ENCODE results near the gene RFPL3. TPM values are rescaled to one million over a fixed set of nuclear protein-coding genes. Genes with fewer than 3 reads are reported as not detected.

Gene RFPL3
- polyA plus RNA-seq, 2 donors: not detected

DNA sequence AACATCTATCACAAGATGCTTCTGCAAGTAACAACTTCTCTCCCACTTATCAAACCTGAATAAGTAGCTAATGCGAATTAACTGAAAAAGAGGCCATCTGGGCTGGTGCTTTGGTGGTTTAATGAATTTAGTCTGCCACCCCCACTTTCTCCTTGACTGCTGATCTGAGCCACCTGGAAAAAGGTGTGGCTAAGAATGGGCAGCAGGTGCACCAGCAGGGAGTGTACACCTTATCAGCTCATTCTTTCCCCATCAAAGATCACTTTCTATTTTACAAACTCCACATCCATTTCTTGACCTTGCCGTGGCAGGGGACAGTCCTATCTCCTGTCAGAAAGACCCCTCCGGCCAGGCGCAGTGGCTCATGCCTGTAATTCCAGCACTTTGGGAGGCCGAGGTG is 6.5 kb downstream of the RFPL3 start:
- Histone ChIP-seq H3K36me3 (ENCODE audit: control insufficient read depth in 2 of 2, insufficient read depth in 2 of 2, low read length in 1 of 2) (no peaks in the 10 kb centered on the region), H3K27me3 (ENCODE audit: control insufficient read depth in 1 of 2, insufficient read depth in 2 of 2, low read length in 2 of 2) (no peaks in the 10 kb centered on the region), H3K27ac (ENCODE audit: low read depth in 2 of 2, low read length in 1 of 2) (no peak overlapping the region), H3K4me1 (ENCODE audit: control insufficient read depth in 2 of 2, insufficient read depth in 2 of 2, low read length in 1 of 2) (no peaks in the 10 kb centered on the region), H3K4me3 (ENCODE audit: low read depth in 1 of 2, low read length in 2 of 2) (no peak overlapping the region), H3K9me3 (ENCODE audit: control insufficient read depth in 2 of 2, insufficient read depth in 1 of 2, low read depth in 1 of 2, low read length in 1 of 2) (no peaks in the 10 kb centered on the region)
- WGBS, 2 donors: 73 to 80% methylated on average over 5 of the region's 5 CpGs

GRCh38 chr22:32375678-32376450 is 18.2 kb downstream of the RFPL3 start:
- Histone ChIP-seq H3K36me3 (ENCODE audit: control insufficient read depth in 2 of 2, insufficient read depth in 2 of 2, low read length in 1 of 2) (no peaks in the 10 kb centered on the region), H3K27ac (ENCODE audit: low read depth in 2 of 2, low read length in 1 of 2) (no peak overlapping the region), H3K4me3 (ENCODE audit: low read depth in 1 of 2, low read length in 2 of 2) (no peak overlapping the region), H3K9me3 (ENCODE audit: control insufficient read depth in 2 of 2, insufficient read depth in 1 of 2, low read depth in 1 of 2, low read length in 1 of 2) (no peaks in the 10 kb centered on the region), H3K27me3 (ENCODE audit: control insufficient read depth in 1 of 2, insufficient read depth in 2 of 2, low read length in 2 of 2) (no peaks in the 10 kb centered on the region), H3K4me1 (ENCODE audit: control insufficient read depth in 2 of 2, insufficient read depth in 2 of 2, low read length in 1 of 2) (peaks cover 0 to 2% of the 10 kb centered on the region in 2 donors)
- 77 to 80% methylated on average over 7 of the region's 7 CpGs for WGBS, 2 donors

- no peaks in the 10 kb centered on the region for H3K9me3 ChIP-seq (ENCODE audit: control insufficient read depth in 2 of 2, insufficient read depth in 1 of 2, low read depth in 1 of 2, low read length in 1 of 2)
- 68 to 70% methylated on average over 5 of the region's 5 CpGs for whole genome bisulfite sequencing, 2 donors
These were observed 19.0 kb downstream of the RFPL3 start for GRCh38 chr22:32376681-32377080.

GRCh38 chr22:32378707-32379272 is 21.1 kb downstream of the RFPL3 start:
- WGBS, 2 donors: 46 to 60% methylated on average over 4 of the region's 4 CpGs

More at GRCh38 chr22:32376681-32377080, 19.0 kb downstream of the RFPL3 start:
- Histone ChIP-seq H3K36me3 (ENCODE audit: control insufficient read depth in 2 of 2, insufficient read depth in 2 of 2, low read length in 1 of 2) (no peaks in the 10 kb centered on the region), H3K27me3 (ENCODE audit: control insufficient read depth in 1 of 2, insufficient read depth in 2 of 2, low read length in 2 of 2) (no peaks in the 10 kb centered on the region), H3K4me3 (ENCODE audit: low read depth in 1 of 2, low read length in 2 of 2) (no peak overlapping the region), H3K27ac (ENCODE audit: low read depth in 2 of 2, low read length in 1 of 2) (no peak overlapping the region), H3K4me1 (ENCODE audit: control insufficient read depth in 2 of 2, insufficient read depth in 2 of 2, low read length in 1 of 2) (peaks cover 0 to 2% of the 10 kb centered on the region in 2 donors)

GRCh38 chr22:32380991-32381390 is 23.3 kb downstream of the RFPL3 start:
- Histone ChIP-seq H3K4me1 (ENCODE audit: control insufficient read depth in 2 of 2, insufficient read depth in 2 of 2, low read length in 1 of 2) (peaks cover 0 to 2% of the 10 kb centered on the region in 2 donors), H3K27me3 (ENCODE audit: control insufficient read depth in 1 of 2, insufficient read depth in 2 of 2, low read length in 2 of 2) (no peaks in the 10 kb centered on the region), H3K4me3 (ENCODE audit: low read depth in 1 of 2, low read length in 2 of 2) (no peak overlapping the region), H3K27ac (ENCODE audit: low read depth in 2 of 2, low read length in 1 of 2) (no peak overlapping the region), H3K36me3 (ENCODE audit: control insufficient read depth in 2 of 2, insufficient read depth in 2 of 2, low read length in 1 of 2) (no peaks in the 10 kb centered on the region), H3K9me3 (ENCODE audit: control insufficient read depth in 2 of 2, insufficient read depth in 1 of 2, low read depth in 1 of 2, low read length in 1 of 2) (no peaks in the 10 kb centered on the region)
- 55 to 66% methylated on average over 5 of the region's 5 CpGs for WGBS, 2 donors

More at GRCh38 chr22:32378707-32379272, 21.1 kb downstream of the RFPL3 start:
- no peaks in the 10 kb centered on the region for H3K9me3 ChIP-seq (ENCODE audit: control insufficient read depth in 2 of 2, insufficient read depth in 1 of 2, low read depth in 1 of 2, low read length in 1 of 2)
- H3K4me1 ChIP-seq (ENCODE audit: control insufficient read depth in 2 of 2, insufficient read depth in 2 of 2, low read length in 1 of 2): peaks cover 0 to 2% of the 10 kb centered on the region in 2 donors
- no peaks in the 10 kb centered on the region for H3K36me3 ChIP-seq (ENCODE audit: control insufficient read depth in 2 of 2, insufficient read depth in 2 of 2, low read length in 1 of 2)
- no peaks in the 10 kb centered on the region for H3K27me3 ChIP-seq (ENCODE audit: control insufficient read depth in 1 of 2, insufficient read depth in 2 of 2, low read length in 2 of 2)
- no peak overlapping the region for H3K4me3 ChIP-seq (ENCODE audit: low read depth in 1 of 2, low read length in 2 of 2)
- H3K27ac ChIP-seq (ENCODE audit: low read depth in 2 of 2, low read length in 1 of 2): no peak overlapping the region

DNA sequence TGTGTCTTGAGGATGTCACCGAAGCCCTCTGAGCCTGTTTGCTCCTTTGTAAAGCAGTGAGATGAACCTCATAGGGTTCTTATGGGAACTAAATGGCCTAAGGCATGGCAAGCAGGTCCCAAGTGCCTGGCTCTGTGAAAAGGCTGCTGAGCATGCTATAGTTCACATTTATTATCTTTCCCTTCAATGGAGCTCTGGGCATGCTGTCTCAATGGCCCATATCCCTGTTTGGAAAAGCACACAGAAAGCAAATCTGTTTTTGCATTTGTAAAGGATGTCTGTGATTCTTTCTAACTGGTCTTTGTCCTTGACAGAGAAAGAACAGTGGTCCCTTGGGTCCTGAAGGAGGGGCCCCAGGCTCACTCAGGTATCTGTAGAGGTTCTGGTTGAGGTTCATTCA is 28.0 kb downstream of the RFPL3 start:
- Histone ChIP-seq H3K4me3 (ENCODE audit: low read depth in 1 of 2, low read length in 2 of 2) (no peak overlapping the region), H3K27me3 (ENCODE audit: control insufficient read depth in 1 of 2, insufficient read depth in 2 of 2, low read length in 2 of 2) (no peaks in the 10 kb centered on the region), H3K27ac (ENCODE audit: low read depth in 2 of 2, low read length in 1 of 2) (no peak overlapping the region), H3K36me3 (ENCODE audit: control insufficient read depth in 2 of 2, insufficient read depth in 2 of 2, low read length in 1 of 2) (peaks cover 7 to 14% of the 10 kb centered on the region in 2 donors), H3K9me3 (ENCODE audit: control insufficient read depth in 2 of 2, insufficient read depth in 1 of 2, low read depth in 1 of 2, low read length in 1 of 2) (no peaks in the 10 kb centered on the region), H3K4me1 (ENCODE audit: control insufficient read depth in 2 of 2, insufficient read depth in 2 of 2, low read length in 1 of 2) (no peaks in the 10 kb centered on the region)
- 97 to 98% methylated on average over 1 of the region's 1 CpG for WGBS, 2 donors

- Histone ChIP-seq H3K27me3 (ENCODE audit: control insufficient read depth in 1 of 2, insufficient read depth in 2 of 2, low read length in 2 of 2) (no peaks in the 10 kb centered on the region), H3K36me3 (ENCODE audit: control insufficient read depth in 2 of 2, insufficient read depth in 2 of 2, low read length in 1 of 2) (peaks cover 19 to 30% of the 10 kb centered on the region in 2 donors), H3K4me1 (ENCODE audit: control insufficient read depth in 2 of 2, insufficient read depth in 2 of 2, low read length in 1 of 2) (no peaks in the 10 kb centered on the region), H3K9me3 (ENCODE audit: control insufficient read depth in 2 of 2, insufficient read depth in 1 of 2, low read depth in 1 of 2, low read length in 1 of 2) (no peaks in the 10 kb centered on the region), H3K27ac (ENCODE audit: low read depth in 2 of 2, low read length in 1 of 2) (no peak overlapping the region), H3K4me3 (ENCODE audit: low read depth in 1 of 2, low read length in 2 of 2) (no peak overlapping the region)
- 77 to 82% methylated on average over 4 of the region's 4 CpGs for WGBS, 2 donors
These were observed 32.0 kb downstream of the RFPL3 start for GRCh38 chr22:32389685-32390084.

- no peak overlapping the region for H3K27ac ChIP-seq (ENCODE audit: low read depth in 2 of 2, low read length in 1 of 2)
- 86 to 87% methylated on average over 5 of the region's 5 CpGs for WGBS, 2 donors
- H3K4me1 ChIP-seq (ENCODE audit: control insufficient read depth in 2 of 2, insufficient read depth in 2 of 2, low read length in 1 of 2): no peaks in the 10 kb centered on the region
- H3K4me3 ChIP-seq (ENCODE audit: low read depth in 1 of 2, low read length in 2 of 2): no peak overlapping the region
- no peaks in the 10 kb centered on the region for H3K27me3 ChIP-seq (ENCODE audit: control insufficient read depth in 1 of 2, insufficient read depth in 2 of 2, low read length in 2 of 2)
- H3K9me3 ChIP-seq (ENCODE audit: control insufficient read depth in 2 of 2, insufficient read depth in 1 of 2, low read depth in 1 of 2, low read length in 1 of 2): no peaks in the 10 kb centered on the region
- peaks cover 23 to 32% of the 10 kb centered on the region in 2 donors for H3K36me3 ChIP-seq (ENCODE audit: control insufficient read depth in 2 of 2, insufficient read depth in 2 of 2, low read length in 1 of 2)
These were observed 37.4 kb downstream of the RFPL3 start for GRCh38 chr22:32395107-32395506.

GRCh38 chr22:32396255-32396654 is 38.6 kb downstream of the RFPL3 start:
- WGBS, 2 donors: 79 to 81% methylated on average over 1 of the region's 1 CpG
- peaks cover 23 to 32% of the 10 kb centered on the region in 2 donors for H3K36me3 ChIP-seq (ENCODE audit: control insufficient read depth in 2 of 2, insufficient read depth in 2 of 2, low read length in 1 of 2)

DNA sequence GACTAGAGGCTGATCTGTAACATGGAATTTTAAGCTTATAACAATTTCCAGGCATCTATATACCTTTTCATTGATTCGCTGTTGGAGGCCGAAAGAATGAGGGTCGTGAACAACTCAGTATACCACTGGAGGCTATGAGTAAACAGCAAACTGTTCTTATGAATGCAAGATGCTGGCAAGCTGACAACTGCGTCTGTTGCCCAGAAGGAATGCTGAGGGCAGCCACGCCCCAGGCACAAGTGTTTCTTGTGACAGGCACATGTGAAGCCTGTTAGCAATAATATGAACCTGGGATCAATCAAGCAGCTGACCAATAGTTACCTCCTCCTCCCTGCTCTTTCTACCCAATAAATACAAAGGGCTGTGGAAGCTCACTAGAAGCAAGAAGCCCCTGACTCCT is 39.1 kb downstream of the RFPL3 start:
- no peak overlapping the region for H3K27ac ChIP-seq (ENCODE audit: low read depth in 2 of 2, low read length in 1 of 2)
- peaks cover 23 to 35% of the 10 kb centered on the region in 2 donors for H3K36me3 ChIP-seq (ENCODE audit: control insufficient read depth in 2 of 2, insufficient read depth in 2 of 2, low read length in 1 of 2)
- 80 to 82% methylated on average over 5 of the region's 5 CpGs for WGBS, 2 donors
- H3K4me3 ChIP-seq (ENCODE audit: low read depth in 1 of 2, low read length in 2 of 2): no peak overlapping the region
- no peaks in the 10 kb centered on the region for H3K4me1 ChIP-seq (ENCODE audit: control insufficient read depth in 2 of 2, insufficient read depth in 2 of 2, low read length in 1 of 2)
- H3K9me3 ChIP-seq (ENCODE audit: control insufficient read depth in 2 of 2, insufficient read depth in 1 of 2, low read depth in 1 of 2, low read length in 1 of 2): no peaks in the 10 kb centered on the region
- no peaks in the 10 kb centered on the region for H3K27me3 ChIP-seq (ENCODE audit: control insufficient read depth in 1 of 2, insufficient read depth in 2 of 2, low read length in 2 of 2)

More at GRCh38 chr22:32396255-32396654, 38.6 kb downstream of the RFPL3 start:
- no peak overlapping the region for H3K27ac ChIP-seq (ENCODE audit: low read depth in 2 of 2, low read length in 1 of 2)
- H3K9me3 ChIP-seq (ENCODE audit: control insufficient read depth in 2 of 2, insufficient read depth in 1 of 2, low read depth in 1 of 2, low read length in 1 of 2): no peaks in the 10 kb centered on the region
- H3K4me3 ChIP-seq (ENCODE audit: low read depth in 1 of 2, low read length in 2 of 2): no peak overlapping the region
- H3K4me1 ChIP-seq (ENCODE audit: control insufficient read depth in 2 of 2, insufficient read depth in 2 of 2, low read length in 1 of 2): no peaks in the 10 kb centered on the region
- H3K27me3 ChIP-seq (ENCODE audit: control insufficient read depth in 1 of 2, insufficient read depth in 2 of 2, low read length in 2 of 2): no peaks in the 10 kb centered on the region

Measured in esophagus (tissue), 2 donors.